HG02973 (cell line): ENCODE measurements around the gene CLNK.
A peak's percentile ranks its signal among the peaks of the same experiment; 100 is the strongest.
"Not testable (repeated sequence)": the region's sequence is repeated elsewhere in the genome, so short reads cannot be mapped to it uniquely, and the experiment has no call there.

ENCODE experiments used
- ATAC-seq: cut with Tn5 transposase; IDR thresholded peaks from one replicate; pipeline ENCODE4 v1.9.1; 2021; ENCODE audit warnings: moderate library complexity; ENCODE audit not compliant: unreplicated experiment

Gene CLNK

DNA sequence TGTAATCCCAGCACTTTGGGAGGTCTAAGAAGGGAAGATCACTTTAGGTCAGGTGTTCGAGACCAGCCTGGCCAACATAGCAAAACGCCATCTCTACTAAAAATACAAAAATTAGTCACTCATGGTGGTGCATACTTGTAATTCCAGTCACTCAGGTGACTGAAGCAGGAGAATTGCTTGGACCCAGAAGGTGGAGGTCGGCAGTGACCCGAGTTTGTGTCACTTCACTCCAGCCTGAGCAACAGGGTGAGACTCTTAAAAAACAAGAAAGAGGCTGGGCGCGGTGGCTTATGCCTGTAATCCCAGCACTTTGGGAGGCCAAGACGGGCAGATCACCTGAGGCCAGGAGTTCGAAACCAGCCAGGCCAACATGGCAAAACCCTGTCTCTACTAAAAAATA lies 69.6 kb downstream of the CLNK start:
- ATAC-seq, result not testable (repeated sequence)

DNA sequence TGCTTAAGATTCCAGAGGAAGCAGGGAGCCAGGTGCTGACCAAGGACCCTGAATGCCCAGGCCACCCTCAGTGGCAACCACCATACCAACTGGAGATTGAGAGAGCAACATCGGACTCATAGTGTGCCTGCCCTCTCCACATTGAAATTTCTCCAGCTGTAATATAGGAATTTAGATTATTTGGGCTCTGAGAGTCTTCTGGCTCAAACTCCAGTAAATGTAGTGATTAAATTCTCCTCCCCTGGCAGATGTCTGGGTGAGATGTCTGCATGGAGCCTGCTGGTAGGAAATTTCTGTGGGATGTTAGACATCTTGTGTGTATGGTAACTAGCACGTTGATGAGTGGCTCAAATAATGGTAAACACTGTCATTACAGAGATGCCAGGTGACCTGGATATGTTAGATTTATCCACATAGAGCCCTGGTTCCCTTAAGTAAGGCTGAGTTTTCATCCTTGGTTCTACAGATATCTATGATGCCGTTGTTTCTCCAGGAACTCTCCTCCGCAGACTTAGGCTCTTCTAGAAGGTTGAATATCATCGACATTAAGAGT lies 70.6 kb downstream of the CLNK start:
- no peak for ATAC-seq

DNA sequence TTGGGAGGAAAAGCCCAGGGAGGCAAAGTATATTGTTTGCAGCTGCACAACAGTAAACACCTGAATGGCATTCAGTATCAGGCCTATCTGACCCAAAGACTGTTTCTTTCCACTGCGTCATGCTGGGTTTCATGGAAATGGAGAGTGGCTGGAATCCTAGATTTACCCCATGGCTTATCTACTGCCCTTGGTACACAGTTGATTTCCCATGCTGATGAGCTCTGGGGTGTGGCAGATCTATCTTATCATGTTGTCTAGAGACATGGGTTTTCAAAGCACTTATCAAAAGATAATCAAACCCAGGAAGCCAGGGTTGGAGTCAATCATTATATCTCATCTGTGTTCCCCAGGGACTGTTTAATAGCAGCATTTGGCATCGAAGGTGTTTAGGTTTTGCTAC lies 72.1 kb downstream of the CLNK start:
- no peak for ATAC-seq

- no peak for ATAC-seq
Observed at GRCh38 chr4:10611673-10612072, 72.9 kb downstream of the CLNK start.

GRCh38 chr4:10608501-10609219 lies 75.9 kb downstream of the CLNK start:
- ATAC-seq, result no peak

DNA sequence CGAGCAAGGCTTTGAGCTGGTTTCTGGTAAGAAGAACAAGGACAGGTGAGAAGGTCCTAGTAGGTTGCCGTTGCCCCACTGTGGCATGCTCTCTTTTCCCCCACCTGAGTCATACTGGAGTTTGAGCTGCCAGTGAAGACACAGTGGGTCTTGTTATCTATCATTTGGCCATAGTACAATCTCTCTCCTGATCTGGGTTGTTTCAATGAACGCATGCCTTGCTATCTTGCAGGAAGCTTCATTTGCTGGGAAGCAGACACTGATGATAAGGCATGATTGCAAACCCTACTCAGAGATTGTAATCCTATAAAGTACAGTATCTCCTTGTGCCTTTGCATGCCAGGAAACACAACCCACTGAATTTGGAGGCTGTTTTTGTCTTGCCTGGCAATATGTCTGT lies 77.4 kb downstream of the CLNK start:
- no peak for ATAC-seq

DNA sequence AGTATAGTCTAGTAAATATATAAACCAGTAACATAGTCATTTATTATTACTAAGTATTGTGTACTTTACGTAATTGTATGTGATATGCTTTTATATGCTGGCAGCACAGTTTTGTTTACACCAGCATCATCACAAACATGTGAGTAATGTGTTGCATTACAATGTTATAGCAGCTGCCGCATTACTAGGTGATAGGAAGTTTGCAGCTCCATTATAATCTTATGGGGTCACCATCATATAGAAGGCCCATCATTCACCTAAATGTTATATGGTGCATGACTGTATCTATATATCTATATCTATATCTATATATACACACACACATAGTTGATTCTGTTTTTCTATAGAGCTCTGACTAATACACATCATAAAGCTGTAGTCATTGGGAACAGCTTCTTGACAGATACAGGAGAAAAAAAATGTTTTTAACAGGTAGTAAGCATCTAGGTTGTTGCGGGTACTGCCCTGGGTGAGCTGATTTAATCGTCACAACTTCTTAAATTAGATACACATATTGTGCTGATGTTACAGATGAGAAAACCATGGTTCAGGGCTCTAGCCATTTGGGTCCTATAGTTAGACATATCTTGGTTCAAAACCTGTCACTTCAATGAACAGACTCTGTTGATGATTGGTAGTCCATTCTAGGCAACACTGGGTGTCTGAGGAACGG lies 77.9 kb downstream of the CLNK start:
- no peak for ATAC-seq

- ATAC-seq, result no peak
Observed at GRCh38 chr4:10605746-10606482, 78.7 kb downstream of the CLNK start.

DNA sequence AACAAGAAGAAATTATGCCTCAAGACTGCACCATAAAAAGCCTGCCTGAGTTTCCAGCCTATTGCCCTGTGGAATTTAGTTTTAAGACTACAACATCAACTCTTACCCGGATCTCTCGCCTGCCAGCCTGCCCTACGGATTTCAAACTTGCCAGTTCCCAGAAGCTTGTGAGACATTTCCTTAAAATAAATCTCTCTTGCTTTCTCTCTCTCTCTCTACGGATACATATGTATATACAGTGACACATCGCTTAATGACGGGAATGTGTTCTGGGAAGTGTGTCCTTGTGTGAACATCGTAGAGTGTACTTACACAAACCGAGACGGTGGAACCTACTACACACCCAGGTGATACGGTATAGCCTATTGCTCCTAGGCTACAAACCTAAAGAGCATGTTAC lies 79.5 kb downstream of the CLNK start:
- ATAC-seq, result no peak

DNA sequence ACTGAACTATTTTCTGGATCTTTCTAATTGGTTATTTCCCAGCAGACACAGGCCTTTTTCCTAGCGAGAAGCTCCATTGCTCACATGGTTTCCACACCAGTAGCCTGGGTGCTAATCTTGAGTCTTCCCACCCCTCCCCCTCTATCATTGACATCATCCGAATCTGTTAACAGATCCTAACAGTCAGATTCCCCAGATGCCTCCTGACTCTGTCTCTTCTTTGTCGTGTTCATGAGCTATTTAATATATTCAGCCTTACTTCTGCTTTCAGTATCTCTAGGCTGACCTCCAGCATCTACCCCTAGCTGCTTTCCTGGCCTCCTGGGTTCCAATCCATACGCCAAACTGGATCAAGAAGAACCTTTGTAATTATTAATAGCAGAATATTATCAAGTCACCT lies 85.0 kb downstream of the CLNK start:
- ATAC-seq, result no peak

DNA sequence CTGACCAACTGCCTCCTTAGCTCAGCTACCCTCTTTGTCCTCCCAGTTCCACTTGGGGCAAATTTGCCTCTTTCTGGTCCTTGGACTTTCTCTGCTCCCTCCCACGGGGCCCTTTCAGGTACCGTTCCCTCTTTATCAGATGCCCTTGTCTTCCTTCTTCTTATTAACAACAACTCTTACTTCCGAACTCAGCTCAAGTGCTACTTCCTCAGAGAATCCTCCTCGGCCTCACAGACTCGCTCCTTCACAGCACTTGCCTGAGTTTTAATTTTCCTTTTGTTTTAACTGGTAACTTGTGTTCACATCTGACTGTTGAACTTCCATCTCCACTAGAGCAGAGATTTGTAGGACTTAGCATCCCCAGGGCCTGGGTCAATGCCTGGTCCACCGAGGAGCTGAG lies 85.7 kb downstream of the CLNK start:
- no peak for ATAC-seq

- ATAC-seq, result no peak
Observed at GRCh38 chr4:10596586-10597290, 87.8 kb downstream of the CLNK start.

- no peak for ATAC-seq
Observed at GRCh38 chr4:10593130-10593529, 91.4 kb downstream of the CLNK start.

DNA sequence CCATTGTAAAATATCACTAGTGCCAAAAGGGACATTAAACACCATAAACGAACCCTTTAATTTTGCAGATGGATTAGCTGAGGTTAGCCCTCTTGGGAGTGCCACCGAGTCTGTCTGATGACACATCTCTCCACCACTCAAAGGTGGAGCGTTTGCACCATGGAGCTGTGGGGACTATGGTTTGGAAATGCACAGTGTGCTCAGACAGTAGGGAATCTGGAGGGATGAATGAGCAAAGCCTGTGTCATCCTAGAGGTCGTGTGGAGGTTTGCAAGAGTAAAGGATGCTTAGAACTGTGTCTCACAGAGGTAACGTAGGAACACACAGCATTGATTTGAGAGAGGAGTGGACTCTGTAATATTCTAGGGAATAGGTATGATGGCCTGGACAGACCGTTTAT lies 93.7 kb downstream of the CLNK start:
- ATAC-seq, result no peak

GRCh38 chr4:10589799-10590198 lies 94.8 kb downstream of the CLNK start:
- ATAC-seq, result no peak

DNA sequence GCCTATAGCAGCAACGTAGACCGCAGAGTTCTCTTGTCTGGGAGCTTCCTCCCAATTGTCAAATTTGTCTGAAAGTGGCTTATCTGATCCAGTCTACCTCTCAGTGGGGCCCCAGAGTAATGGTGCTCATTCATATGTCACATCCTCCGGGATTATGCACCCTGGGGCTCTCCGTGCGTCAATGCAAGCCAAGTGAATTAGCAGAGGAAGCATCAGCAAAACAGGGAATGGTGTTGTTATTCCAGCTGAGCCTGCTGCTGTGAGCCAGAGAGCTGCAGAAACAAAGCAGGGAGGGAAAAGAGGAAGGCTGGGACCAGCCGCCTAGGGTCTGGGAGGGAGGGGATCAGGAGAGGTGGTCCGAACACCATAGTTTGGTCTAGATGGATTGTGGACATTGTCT lies 95.2 kb downstream of the CLNK start:
- ATAC-seq, result no peak

DNA sequence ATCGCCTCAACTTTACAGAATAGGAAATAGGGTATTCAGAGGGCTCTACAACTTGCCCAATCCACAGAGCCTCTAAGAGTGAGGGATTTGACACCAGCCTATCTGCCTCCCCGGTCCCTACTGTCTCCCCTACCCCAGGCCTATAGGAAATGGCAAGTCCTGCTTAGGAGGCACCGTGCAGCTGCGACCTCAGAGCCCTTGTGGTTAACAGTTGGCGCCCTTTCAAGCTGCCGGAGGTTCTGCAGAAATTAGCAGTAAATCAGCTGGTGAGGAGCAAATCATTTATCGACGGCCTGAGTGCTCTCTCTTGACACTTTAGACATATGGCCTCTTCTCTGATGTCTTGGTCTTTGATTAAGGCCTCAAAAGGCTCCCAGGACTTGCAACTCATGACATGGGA lies 96.9 kb downstream of the CLNK start:
- no peak for ATAC-seq

GRCh38 chr4:10587296-10587695 lies 97.3 kb downstream of the CLNK start:
- ATAC-seq, result no peak

- peak; percentile 59 for ATAC-seq
Observed at GRCh38 chr4:10584042-10584441, 100.5 kb downstream of the CLNK start.

GRCh38 chr4:10582951-10583350 lies 101.6 kb downstream of the CLNK start:
- no peak for ATAC-seq

DNA sequence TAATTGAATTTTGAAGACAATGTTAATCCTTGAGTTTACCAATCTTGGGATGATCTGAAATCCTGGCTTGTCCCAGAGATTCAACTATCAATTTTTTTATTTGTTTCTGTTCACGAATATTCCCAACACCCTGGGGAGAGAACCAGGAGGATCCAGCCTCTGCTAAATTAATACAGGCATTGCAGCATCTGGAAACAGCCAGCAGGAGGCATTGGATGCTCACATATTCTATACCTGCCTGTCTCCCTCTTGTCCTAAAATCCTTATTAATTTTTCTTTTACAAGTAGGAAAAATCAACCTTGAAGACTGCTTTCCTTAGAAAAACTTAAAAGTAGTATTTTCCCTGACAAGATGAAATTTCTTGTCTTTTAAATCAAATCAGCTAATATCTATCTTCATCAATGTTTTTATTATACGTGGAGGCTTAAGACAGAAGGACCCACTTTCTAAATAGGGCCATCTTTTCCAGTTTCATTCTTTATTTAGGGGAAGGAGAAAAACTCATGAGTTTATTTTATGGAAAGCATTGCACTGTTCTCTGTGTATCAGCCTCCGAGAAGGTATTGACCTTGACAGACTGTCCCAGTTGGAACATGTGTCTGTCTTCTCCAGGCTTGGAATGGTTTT lies 102.4 kb downstream of the CLNK start:
- no peak for ATAC-seq
